ENCODE data around the gene GSE1.

GSE1 gene

GRCh38 chr16:85631802-85632393 lies 18.8 kb downstream of the GSE1 start:
- DNase-seq (ENCODE audit: low read depth in 1 of 2, low spot score in 1 of 2): no peak

- DNase-seq (ENCODE audit: low read depth in 1 of 2, low spot score in 1 of 2): no peak
These were observed 19.8 kb downstream of the GSE1 start for GRCh38 chr16:85632709-85633437.

- no peak for DNase-seq (ENCODE audit: low read depth in 1 of 2, low spot score in 1 of 2)
These were observed 20.3 kb downstream of the GSE1 start for GRCh38 chr16:85633438-85633743.

GRCh38 chr16:85633888-85634287 lies 20.8 kb downstream of the GSE1 start:
- DNase-seq (ENCODE audit: low read depth in 1 of 2, low spot score in 1 of 2): no peak

- DNase-seq (ENCODE audit: low read depth in 1 of 2, low spot score in 1 of 2): no peak
These were observed 21.8 kb downstream of the GSE1 start for GRCh38 chr16:85634747-85635544.

- no peak for DNase-seq (ENCODE audit: low read depth in 1 of 2, low spot score in 1 of 2)
These were observed 22.5 kb downstream of the GSE1 start for GRCh38 chr16:85635545-85636140.

- no peak for DNase-seq (ENCODE audit: low read depth in 1 of 2, low spot score in 1 of 2)
These were observed 23.2 kb downstream of the GSE1 start for GRCh38 chr16:85636234-85636812.

- DNase-seq (ENCODE audit: low read depth in 1 of 2, low spot score in 1 of 2): no peak
These were observed 24.1 kb downstream of the GSE1 start for GRCh38 chr16:85637061-85637807.

GRCh38 chr16:85637808-85638647 lies 24.9 kb downstream of the GSE1 start:
- DNase-seq (ENCODE audit: low read depth in 1 of 2, low spot score in 1 of 2): no peak

- no peak for DNase-seq (ENCODE audit: low read depth in 1 of 2, low spot score in 1 of 2)
These were observed 25.7 kb downstream of the GSE1 start for GRCh38 chr16:85638695-85639409.

- DNase-seq (ENCODE audit: low read depth in 1 of 2, low spot score in 1 of 2): no peak
These were observed 26.6 kb downstream of the GSE1 start for GRCh38 chr16:85639529-85640253.

- no peak for DNase-seq (ENCODE audit: low read depth in 1 of 2, low spot score in 1 of 2)
These were observed 27.1 kb downstream of the GSE1 start for GRCh38 chr16:85640254-85640558.

GRCh38 chr16:85640585-85640984 lies 27.5 kb downstream of the GSE1 start:
- no peak for DNase-seq (ENCODE audit: low read depth in 1 of 2, low spot score in 1 of 2)

- no peak for DNase-seq (ENCODE audit: low read depth in 1 of 2, low spot score in 1 of 2)
These were observed 28.2 kb downstream of the GSE1 start for GRCh38 chr16:85641305-85641704.

- DNase-seq (ENCODE audit: low read depth in 1 of 2, low spot score in 1 of 2): no peak
These were observed 28.7 kb downstream of the GSE1 start for GRCh38 chr16:85641776-85642176.

GRCh38 chr16:85642762-85643358 lies 29.7 kb downstream of the GSE1 start:
- DNase-seq (ENCODE audit: low read depth in 1 of 2, low spot score in 1 of 2): no peak

- no peak for DNase-seq (ENCODE audit: low read depth in 1 of 2, low spot score in 1 of 2)
These were observed 30.5 kb downstream of the GSE1 start for GRCh38 chr16:85643631-85644030.

- no peak for DNase-seq (ENCODE audit: low read depth in 1 of 2, low spot score in 1 of 2)
These were observed 31.1 kb downstream of the GSE1 start for GRCh38 chr16:85644093-85644712.
